ENCODE measurements around the gene BNC2.

BNC2 gene

GRCh38 chr9:16868701-16869100 lies 1.8 kb downstream of the BNC2 start:
- no peak for DNase-seq

GRCh38 chr9:16867576-16868311 lies 2.7 kb downstream of the BNC2 start:
- DNase-seq: no peak

- DNase-seq: no peak
These were observed 3.9 kb downstream of the BNC2 start for GRCh38 chr9:16866587-16866986.

DNA sequence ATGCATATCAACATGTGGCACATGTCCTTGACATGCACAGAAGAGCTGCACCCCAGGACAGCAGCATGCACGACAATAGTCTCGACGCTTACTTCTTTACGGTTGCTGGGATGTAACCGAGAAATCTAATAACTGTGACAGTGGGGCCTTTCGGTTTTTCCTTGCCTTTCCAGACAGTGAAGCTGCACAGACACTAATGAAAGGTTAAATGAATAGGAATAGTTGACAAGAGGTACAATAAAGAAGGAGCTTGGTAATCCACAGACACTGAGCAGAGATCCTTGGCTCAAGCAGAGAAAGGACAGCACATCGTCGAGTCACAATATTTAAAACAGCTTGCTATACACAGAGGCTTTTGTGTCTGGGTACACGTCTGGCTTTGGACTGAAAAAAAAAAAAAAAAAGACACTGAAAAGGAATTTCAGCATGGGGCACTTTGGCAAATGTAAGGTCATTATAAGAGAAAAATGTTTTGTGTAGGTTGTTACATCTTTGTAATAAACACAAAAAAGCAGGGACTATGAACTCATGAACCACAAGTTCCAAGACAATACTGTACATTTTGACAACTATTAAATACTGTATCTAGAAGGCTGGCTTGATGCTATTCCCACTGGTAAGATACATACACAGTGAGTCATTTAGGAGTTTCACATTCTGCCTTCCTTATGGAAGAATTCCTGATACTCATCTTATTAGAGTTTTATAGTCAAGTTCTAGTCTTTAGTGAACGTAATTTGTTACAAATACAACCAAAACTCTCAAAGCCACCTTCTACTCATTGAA lies 5.6 kb downstream of the BNC2 start:
- no peak for DNase-seq

- no peak for DNase-seq
These were observed 22.3 kb downstream of the BNC2 start for GRCh38 chr9:16848179-16848578.

DNA sequence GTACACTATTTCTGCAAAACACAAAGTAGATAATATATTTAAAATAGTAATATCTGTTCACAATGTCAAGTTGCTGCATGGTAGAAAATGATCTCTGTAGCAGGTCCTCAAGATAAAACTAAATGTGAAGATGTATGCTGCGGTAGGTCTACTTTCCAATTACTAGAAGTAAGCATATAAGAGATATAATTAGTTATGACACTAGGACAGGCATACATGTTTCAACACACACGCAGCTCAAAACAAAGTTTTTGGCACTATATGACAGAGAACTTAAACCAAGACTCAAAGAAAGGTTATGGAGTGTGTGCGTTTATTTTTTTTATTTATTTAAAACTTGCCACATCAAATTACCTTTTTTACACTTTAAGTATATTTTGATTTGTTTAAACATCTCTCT lies 23.5 kb downstream of the BNC2 start:
- DNase-seq: no peak

GRCh38 chr9:16846367-16846766 lies 24.1 kb downstream of the BNC2 start:
- DNase-seq: no peak

GRCh38 chr9:16834817-16835216 lies 35.7 kb downstream of the BNC2 start:
- no peak for DNase-seq

DNA sequence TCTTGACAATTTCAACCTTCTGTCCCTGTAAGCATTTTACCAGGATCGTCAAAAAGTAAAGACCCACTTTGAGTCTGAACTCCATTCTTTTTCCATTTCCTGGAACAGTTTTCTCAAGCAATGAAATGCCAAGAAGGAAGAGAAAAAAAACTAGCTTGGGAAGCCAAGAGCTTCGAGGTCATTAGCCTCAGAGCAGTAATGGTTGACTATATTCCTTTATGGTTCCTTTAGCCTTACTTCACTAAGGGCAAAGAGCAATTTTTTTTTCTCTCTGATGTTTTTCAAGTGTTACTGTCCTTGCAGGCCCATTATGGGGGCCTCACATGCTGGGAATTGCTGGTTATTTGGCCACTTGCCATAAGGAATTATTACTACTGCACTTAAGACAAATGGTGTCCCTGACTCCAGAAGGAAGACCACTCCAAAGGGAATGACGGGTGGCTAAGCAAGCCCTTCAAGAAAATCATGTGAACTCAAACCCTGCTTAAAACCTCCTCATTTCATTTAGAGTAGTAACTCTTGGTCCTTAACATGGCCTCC lies 37.1 kb downstream of the BNC2 start:
- DNase-seq: no peak

- no peak for DNase-seq
These were observed 38.4 kb downstream of the BNC2 start for GRCh38 chr9:16832101-16832500.

DNA sequence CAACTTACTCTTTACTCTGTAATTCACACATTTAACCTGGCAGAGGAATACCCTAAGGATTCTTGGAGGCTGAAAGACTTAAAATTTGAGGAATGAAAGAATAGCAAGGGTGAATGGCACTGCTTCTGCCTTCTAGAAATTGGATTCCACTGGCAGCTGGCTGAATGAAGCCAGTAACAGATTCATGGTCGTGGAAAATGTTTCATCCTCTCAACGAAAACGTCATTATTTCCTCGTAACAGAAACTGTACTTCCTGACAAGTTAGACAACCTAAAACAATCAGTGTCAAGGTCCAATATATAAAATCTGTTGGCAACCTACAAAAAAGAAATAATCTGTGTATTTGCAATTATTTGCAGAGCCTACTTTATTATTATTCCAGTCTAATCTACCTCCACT lies 39.7 kb downstream of the BNC2 start:
- no peak for DNase-seq

GRCh38 chr9:16828340-16829281 lies 41.9 kb downstream of the BNC2 start:
- DNase-seq: no peak

DNA sequence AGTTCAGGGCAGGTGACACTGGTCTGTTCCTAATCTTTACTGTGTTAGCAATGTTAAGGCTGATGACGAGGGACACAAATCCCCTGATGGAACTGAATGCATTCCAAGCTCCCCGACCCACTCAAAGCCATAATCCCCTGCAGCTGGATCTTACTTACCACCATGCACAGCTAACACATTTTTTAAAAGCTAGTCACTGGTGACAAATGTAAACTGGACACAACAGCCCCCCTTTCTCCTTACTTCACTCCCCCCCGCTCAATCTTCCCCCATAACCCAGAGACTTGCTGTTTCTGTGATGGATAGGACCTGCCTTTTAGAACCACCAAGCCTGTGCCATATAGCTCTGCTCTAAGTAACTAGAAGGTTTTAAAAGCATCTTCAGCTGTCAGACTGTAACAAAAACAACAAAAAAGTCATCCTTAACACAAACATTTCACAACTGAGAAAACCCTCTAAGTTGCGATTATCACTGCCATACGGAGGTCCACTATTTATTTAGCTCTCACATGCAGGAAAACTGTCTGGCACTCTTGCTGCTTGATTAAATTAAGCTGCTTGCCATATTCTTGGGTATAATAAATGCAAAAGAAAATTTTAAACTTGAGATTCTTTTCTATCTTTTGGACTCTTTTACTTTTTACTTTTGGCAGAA lies 44.4 kb downstream of the BNC2 start:
- no peak for DNase-seq

DNA sequence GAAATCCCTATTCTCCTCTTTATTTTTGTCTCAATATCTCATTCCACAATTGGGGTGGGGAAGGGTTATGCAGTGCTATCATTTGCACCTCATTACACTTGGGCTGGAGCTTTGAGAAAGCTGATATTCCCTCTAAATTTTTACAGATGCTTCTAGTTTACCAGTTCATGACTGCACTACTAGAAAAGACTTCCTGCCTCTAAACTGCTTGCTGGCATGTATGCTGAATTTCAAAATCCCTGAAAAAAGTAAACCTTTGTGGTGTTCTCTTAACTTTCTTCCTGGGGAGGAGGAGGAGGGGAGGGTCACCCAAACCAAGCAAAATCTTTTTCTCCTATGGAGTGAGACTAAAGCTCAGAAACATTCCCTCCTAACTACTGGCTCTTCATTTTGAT lies 45.1 kb downstream of the BNC2 start:
- DNase-seq: no peak

GRCh38 chr9:16824545-16825330 lies 45.7 kb downstream of the BNC2 start:
- no peak for DNase-seq

DNA sequence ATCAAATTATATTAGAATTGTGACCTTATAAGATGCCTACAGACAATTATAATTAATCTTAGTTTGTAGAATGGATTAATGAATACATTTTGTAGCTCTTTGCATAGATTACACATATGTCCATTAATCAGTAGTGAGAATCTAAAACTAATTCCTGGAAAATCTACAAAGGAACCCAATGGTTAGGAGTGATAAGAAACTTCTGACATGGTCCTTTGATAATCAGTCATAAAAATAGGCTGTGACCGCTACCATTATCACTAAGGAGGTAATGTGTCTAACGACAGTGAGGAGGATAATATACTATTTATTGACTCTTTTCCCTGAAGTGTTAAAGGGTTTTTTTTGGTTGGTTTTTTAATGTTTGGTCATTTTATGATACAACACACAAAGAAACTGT lies 46.6 kb downstream of the BNC2 start:
- DNase-seq: no peak

GRCh38 chr9:16821344-16821743 lies 49.1 kb downstream of the BNC2 start:
- DNase-seq: no peak

DNA sequence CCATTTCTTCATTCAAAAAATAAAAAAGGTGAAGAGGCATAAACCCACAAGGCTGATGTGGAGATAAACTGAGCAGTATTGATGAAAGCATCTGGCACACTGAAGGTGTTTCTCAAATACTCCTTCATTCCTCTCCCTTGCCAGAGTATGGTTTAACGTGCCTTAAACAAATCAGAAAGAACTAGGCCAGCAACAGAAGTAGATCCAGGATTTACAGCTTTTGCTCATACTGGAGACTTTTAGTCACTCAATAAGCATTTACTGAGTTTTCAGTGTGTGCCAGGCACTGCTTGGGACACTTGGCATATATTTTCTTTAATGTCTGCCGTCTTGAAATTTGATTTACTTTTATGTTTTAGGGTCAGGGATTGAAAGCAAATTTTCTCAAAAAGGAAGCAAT lies 53.0 kb downstream of the BNC2 start:
- no peak for DNase-seq

GRCh38 chr9:16817002-16817401 lies 53.5 kb downstream of the BNC2 start:
- DNase-seq: no peak

- DNase-seq: no peak
These were observed 54.5 kb downstream of the BNC2 start for GRCh38 chr9:16816011-16816410.

DNA sequence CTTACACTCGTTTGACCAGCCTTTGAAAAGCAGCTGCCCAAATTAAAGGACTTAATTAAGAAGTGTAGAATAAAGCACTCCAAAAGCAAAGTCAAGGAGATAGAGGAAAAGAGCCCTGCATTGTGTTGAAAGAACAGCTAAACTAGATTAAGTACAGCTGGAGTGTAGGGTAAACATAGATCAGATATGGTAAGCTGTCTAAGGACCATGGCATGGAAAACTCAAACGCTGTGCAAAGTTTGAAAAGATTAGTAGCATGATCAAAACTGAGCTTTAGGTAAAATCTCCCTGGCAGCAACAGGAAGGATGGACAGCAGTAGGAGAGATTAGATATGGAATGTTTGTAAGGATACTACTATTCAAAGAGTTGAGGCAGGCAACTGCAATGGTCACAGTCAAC lies 55.4 kb downstream of the BNC2 start:
- DNase-seq: no peak

DNA sequence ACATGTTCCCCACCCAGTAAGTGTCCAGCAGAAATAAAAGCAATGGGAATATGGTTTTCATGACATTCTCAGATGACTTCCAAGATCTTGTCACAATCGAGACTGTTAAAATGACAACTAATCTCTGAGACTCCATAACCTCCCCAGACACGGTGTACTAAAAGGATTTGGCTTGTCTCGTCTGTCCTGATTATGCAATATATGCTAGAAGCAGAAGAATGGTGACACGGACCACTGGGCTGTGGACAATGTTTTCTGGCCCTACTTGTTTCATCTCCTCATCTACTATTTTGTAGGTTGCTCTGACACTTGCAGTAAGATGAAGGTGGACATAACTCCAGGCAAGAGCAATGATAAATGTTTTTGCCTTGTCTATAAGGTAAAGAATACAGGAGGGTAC lies 56.6 kb downstream of the BNC2 start:
- DNase-seq: no peak
